NCI-H774 (cell line): ENCODE measurements around the gene LRP1.

Experiments
- DNase-seq: peaks from one replicate; lab custom pipeline; 2025; lab: John Stamatoyannopoulos, UW

The LRP1 gene

GRCh38 chr12:57194253-57194652 is 66.0 kb downstream of the LRP1 start:
- no peak for DNase-seq

GRCh38 chr12:57195186-57195585 is 66.9 kb downstream of the LRP1 start:
- DNase-seq, result no peak

GRCh38 chr12:57195611-57196371 is 67.5 kb downstream of the LRP1 start:
- no peak for DNase-seq

- no peak for DNase-seq
These were observed 68.2 kb downstream of the LRP1 start for GRCh38 chr12:57196439-57196838.

- DNase-seq, result no peak
These were observed 68.7 kb downstream of the LRP1 start for GRCh38 chr12:57196956-57197355.

- DNase-seq, result no peak
These were observed 70.0 kb downstream of the LRP1 start for GRCh38 chr12:57198329-57198728.

DNA sequence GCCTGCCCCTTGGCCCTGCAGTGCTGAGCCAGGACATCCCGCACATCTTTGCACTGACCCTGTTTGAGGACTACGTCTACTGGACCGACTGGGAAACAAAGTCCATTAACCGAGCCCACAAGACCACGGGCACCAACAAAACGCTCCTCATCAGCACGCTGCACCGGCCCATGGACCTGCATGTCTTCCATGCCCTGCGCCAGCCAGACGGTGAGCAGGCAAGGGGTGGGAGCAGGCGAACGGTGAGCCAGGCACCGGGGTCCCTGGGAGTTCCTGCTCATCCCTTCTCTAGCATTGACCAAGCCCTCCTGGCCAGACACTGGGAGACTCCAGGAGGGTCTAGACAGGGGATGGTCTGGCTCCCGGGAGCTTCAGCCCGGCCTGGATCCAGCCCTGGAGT is 70.9 kb downstream of the LRP1 start:
- DNase-seq, result no peak

DNA sequence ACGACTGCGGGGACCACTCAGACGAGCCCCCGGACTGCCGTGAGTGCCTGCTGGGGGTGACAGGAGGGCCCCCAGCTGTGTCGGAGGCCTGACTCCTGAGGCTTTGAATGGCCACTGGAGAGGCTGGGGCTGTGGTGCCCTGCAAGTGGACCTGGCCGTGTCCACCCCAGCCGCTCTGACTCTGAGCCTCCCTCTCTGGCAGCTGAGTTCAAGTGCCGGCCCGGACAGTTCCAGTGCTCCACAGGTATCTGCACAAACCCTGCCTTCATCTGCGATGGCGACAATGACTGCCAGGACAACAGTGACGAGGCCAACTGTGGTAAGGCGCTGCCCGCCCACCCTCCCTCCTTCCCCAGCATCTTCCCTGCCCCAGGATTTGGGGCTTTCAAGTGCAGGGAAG is 72.2 kb downstream of the LRP1 start:
- DNase-seq, result no peak

- no peak for DNase-seq
These were observed 72.9 kb downstream of the LRP1 start for GRCh38 chr12:57201219-57201618.

DNA sequence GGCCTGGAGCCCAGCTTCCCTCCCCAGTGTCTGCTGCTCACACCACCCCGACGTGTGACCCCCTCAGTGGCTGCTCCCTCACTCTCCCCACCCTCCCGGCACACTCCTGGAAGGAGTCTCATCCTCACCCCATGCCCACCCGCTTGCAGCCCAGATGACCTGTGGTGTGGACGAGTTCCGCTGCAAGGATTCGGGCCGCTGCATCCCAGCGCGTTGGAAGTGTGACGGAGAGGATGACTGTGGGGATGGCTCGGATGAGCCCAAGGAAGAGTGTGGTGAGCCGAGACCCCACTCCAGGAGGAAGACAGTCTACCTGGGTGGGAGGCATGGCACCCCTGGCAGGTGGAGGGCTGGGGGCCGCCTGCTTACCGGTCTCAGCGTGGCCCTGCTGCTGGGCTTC is 73.3 kb downstream of the LRP1 start:
- DNase-seq, result no peak

GRCh38 chr12:57202321-57202720 is 74.0 kb downstream of the LRP1 start:
- DNase-seq, result no peak

DNA sequence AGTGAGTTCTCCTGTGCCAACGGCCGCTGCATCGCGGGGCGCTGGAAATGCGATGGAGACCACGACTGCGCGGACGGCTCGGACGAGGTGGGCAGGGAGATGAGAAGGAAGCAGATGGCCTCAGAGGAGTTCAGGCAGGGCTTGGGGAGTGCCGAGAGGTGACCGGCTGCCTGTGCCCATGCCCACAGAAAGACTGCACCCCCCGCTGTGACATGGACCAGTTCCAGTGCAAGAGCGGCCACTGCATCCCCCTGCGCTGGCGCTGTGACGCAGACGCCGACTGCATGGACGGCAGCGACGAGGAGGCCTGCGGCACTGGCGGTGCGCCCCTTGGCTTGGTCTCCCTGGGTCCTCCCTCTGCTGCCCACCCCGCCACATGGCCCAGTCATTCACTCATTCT is 74.9 kb downstream of the LRP1 start:
- DNase-seq, result no peak

- no peak for DNase-seq
These were observed 75.5 kb downstream of the LRP1 start for GRCh38 chr12:57203791-57204190.

GRCh38 chr12:57204454-57204853 is 76.2 kb downstream of the LRP1 start:
- DNase-seq, result no peak

- DNase-seq, result no peak
These were observed 76.9 kb downstream of the LRP1 start for GRCh38 chr12:57205186-57205585.

GRCh38 chr12:57205931-57206330 is 77.6 kb downstream of the LRP1 start:
- no peak for DNase-seq

DNA sequence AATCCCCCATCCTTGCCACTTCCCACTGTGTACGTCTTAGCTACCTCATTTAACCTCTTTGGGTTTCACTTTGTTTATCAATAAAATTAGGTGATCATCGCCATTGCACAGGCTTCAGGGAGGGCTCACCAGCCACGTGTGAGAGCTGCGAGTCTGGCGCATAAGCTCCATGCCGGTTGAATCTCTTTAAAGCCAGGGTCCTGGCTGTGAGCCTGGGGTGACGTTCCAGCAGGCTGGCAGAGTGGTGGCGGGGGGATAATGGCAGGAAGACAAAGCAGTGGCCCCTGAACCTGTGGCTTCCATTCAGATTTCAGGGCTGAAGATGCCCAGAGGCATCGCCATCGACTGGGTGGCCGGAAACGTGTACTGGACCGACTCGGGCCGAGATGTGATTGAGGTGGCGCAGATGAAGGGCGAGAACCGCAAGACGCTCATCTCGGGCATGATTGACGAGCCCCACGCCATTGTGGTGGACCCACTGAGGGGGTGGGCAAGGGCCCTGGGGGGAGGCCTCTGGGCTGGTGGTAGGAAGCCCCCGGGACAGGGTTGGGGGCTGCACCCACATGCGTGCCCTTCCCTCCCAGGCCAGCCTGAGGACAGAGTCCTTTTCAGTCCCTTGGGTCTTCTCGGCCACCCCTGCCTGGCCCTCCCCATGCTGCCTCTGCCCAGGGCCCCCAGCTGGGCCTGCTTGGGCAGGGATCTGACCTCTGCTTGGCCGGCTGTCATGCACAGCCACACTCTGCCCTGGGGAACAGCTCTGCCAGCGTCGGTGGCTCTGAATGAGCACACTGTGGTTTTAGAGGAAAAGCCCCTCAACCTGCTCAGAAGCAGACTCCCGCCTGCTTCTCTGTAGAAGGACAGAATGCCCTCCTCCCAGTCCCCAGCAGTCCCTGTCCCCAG is 79.7 kb downstream of the LRP1 start:
- DNase-seq, result no peak

- DNase-seq, result no peak
These were observed 80.5 kb downstream of the LRP1 start for GRCh38 chr12:57208631-57209282.

GRCh38 chr12:57209916-57210315 is 81.6 kb downstream of the LRP1 start:
- DNase-seq, result no peak

DNA sequence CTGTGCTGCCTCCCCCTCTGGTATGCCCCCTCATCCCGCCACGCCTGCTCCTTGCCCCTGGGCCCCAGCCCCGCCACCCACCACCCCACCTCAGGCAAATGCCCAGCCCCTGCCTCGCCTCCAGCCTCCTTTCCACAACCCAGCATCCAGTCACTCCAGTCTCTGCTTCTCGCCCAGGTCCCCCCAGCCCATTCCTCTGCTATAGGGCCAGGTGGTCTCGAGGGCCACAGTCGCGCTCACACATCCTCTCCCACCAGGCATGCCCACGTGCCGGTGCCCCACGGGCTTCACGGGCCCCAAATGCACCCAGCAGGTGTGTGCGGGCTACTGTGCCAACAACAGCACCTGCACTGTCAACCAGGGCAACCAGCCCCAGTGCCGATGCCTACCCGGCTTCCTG is 82.2 kb downstream of the LRP1 start:
- no peak for DNase-seq

DNA sequence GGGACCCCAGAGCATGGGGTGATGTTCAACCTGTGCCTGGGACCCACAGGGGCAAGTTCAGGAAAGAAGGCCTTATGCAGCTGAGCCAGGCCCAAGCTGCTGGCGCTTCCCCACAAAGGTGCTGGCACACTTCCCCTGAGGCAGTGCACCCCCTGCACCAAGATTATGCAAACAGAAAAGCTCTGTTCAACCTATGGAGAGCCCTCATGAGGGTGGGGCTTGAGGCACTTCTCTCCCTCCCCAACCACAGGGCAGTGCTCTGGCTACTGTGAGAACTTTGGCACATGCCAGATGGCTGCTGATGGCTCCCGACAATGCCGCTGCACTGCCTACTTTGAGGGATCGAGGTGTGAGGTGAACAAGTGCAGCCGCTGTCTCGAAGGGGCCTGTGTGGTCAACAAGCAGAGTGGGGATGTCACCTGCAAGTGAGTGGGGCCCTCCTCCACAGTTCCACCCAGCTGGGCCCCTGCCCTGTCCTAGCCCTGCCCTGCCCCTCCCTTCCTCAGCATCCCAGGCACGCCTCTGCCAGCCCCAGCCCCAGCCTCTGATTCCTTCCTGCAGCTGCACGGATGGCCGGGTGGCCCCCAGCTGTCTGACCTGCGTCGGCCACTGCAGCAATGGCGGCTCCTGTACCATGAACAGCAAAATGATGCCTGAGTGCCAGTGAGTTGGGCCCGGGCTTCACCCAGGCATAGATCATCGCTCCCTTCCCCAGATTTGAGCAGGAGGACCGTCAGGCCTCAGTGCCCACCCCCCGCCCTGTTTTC is 82.8 kb downstream of the LRP1 start:
- DNase-seq, result no peak
